RWPE1 (cell line): ENCODE results near the gene ZFAND6.
"Not testable (repeated sequence)": the region's sequence is repeated elsewhere in the genome, so short reads cannot be mapped to it uniquely, and the experiment has no call there.

Source experiments
- CTCF ChIA-PET: fragments of 350-600 bp; sonication (Branson Sonifier 250); formaldehyde crosslinking; extraction: SDS; loops from one replicate; lab custom pipeline; 2021; lab: Yijun Ruan, JAX
- POLR2A ChIA-PET: fragments of 400-600 bp; formaldehyde crosslinking; extraction: SDS; loops from one replicate; lab custom pipeline; 2020; ENCODE audit warnings: antibody characterized with exemption; ENCODE audit not compliant: low non-redundant PET; lab: Yijun Ruan, JAX
- DNase-seq: peaks from one replicate; pipeline ENCODE4 v3.0.0; 2012; ENCODE audit warnings: low spot score
- H3K27ac ChIP-seq: fragments of 450-650 bp; 2 replicates; pipeline ENCODE4 v1.5.1; 2017
- CTCF ChIP-seq: fragments of 450-650 bp; conservative IDR thresholded peaks from 2 replicates; pipeline ENCODE4 v1.5.1; 2017; ENCODE audit warnings: low read depth, mild to moderate bottlenecking

ZFAND6 gene

GRCh38 chr15:80155001-80155377 lies 95.5 kb downstream of the ZFAND6 start:
- DNase-seq = no peak
- POLR2A ChIA-PET = no interaction called here
- no peak overlapping the region for H3K27ac ChIP-seq
- CTCF ChIA-PET = no interaction called here
- no peak for TF ChIP-seq CTCF

- DNase-seq, POLR2A ChIA-PET, H3K27ac ChIP-seq, CTCF ChIA-PET: not testable (repeated sequence)
Observed at GRCh38 chr15:80155378-80156175, 96.1 kb downstream of the ZFAND6 start.

GRCh38 chr15:80156176-80156720 lies 96.8 kb downstream of the ZFAND6 start:
- ChIA-PET POLR2A (no interaction called here), CTCF (interaction anchor here (2.3 kb wide), 1 partner anchor 17 kb away, joined by 8 read pairs; no protein-coding TSS in a partner anchor)
- H3K27ac ChIP-seq = no peak overlapping the region
- no peak for DNase-seq
- TF ChIP-seq CTCF = no peak

- H3K27ac ChIP-seq = no peak overlapping the region
- POLR2A ChIA-PET = no interaction called here
- CTCF ChIA-PET = interaction anchor here (2.3 kb wide), 1 partner anchor 16 kb away, joined by 8 read pairs; no protein-coding TSS in a partner anchor
- TF ChIP-seq CTCF = no peak
- no peak for DNase-seq
Observed at GRCh38 chr15:80157215-80157614, 97.7 kb downstream of the ZFAND6 start.

- ChIA-PET CTCF (no interaction called here), POLR2A (no interaction called here)
- no peak for TF ChIP-seq CTCF
- H3K27ac ChIP-seq = peak overlapping the region; percentile 75; the same call in 1 of the 2 replicates
- no peak for DNase-seq
Observed at GRCh38 chr15:80159301-80159700, 99.8 kb downstream of the ZFAND6 start.

- ChIA-PET POLR2A (no interaction called here), CTCF (interaction anchor here (0.6 kb wide), 1 partner anchor 855 kb away, joined by 6 read pairs; no protein-coding TSS in a partner anchor)
- TF ChIP-seq CTCF = no peak
- H3K27ac ChIP-seq = peak overlapping the region; percentile 75
- DNase-seq = no peak
Observed at GRCh38 chr15:80159811-80160569, 100.5 kb downstream of the ZFAND6 start.
